Placental pericyte (primary cell): ENCODE results near the gene TDRD15. TPM values are rescaled to one million over a fixed set of nuclear protein-coding genes. Genes with fewer than 3 reads are reported as not detected.

Experiments used
- total RNA-seq: library from RNA; depleted of rRNA; stranded (reverse); fragments of >200 nt; gene quantifications from 2 replicates; pipeline ENCODE4 v1.2.3, GENCODE V29; 2012

Gene TDRD15
- total RNA-seq: not detected in 2 replicates

GRCh38 chr2:21123473-21124393 lies at the start of gene TDRD15:
Gene TDRD15 (plus strand): TSS chr2:21123968. CDS start chr2:21137468, 13,500 bp downstream.

Other genes starting within 250 kb of the TDRD15 start
- gene APOB, start 79.9 kb upstream of the TDRD15 start, total RNA-seq: under 0.01 TPM in 1 of 2 replicates, not detected in the other